Measurements from ENCODE around the gene DHRS3. TPM values are rescaled to one million over a fixed set of nuclear protein-coding genes. Genes with fewer than 3 reads are reported as not detected.
"Not testable (repeated sequence)": the region's sequence is repeated elsewhere in the genome, so short reads cannot be mapped to it uniquely, and the experiment has no call there.

Gene DHRS3
- total and polyA plus RNA-seq, 2 donors, result 20.5 to 56.8 TPM

GRCh38 chr1:12657060-12657884, 39.3 kb upstream of the DHRS3 start:
- H3K4me3 ChIP-seq (ENCODE audit: low read length in 2 of 2), result no peak overlapping the region
- no peaks in the 10 kb centered on the region for H3K9me3 ChIP-seq (ENCODE audit: control insufficient read depth in 2 of 2, insufficient read depth in 1 of 2, low read length in 1 of 2)
- no peaks in the 10 kb centered on the region for H3K27me3 ChIP-seq (ENCODE audit: control insufficient read depth in 2 of 2, insufficient read depth in 1 of 2, low read length in 1 of 2)
- no peak for DNase-seq (ENCODE audit: low read depth in 6 of 9, low spot score in 9 of 9)
- no peaks in the 10 kb centered on the region for H3K4me1 ChIP-seq (ENCODE audit: control insufficient read depth in 2 of 2, insufficient read depth in 2 of 2, low read length in 2 of 2)
- H3K36me3 ChIP-seq (ENCODE audit: control insufficient read depth in 2 of 2, insufficient read depth in 2 of 2, low read length in 1 of 2), result no peaks in the 10 kb centered on the region
- H3K27ac ChIP-seq (ENCODE audit: low read depth in 1 of 2, low read length in 1 of 2), result no peak overlapping the region
- 97% methylated on average over 13 of the region's 13 CpGs for WGBS

GRCh38 chr1:12656575-12656974, 38.6 kb upstream of the DHRS3 start:
- Histone ChIP-seq H3K36me3 (ENCODE audit: control insufficient read depth in 2 of 2, insufficient read depth in 2 of 2, low read length in 1 of 2) (no peaks in the 10 kb centered on the region), H3K4me3 (ENCODE audit: low read length in 2 of 2) (no peak overlapping the region), H3K27ac (ENCODE audit: low read depth in 1 of 2, low read length in 1 of 2) (no peak overlapping the region), H3K9me3 (ENCODE audit: control insufficient read depth in 2 of 2, insufficient read depth in 1 of 2, low read length in 1 of 2) (no peaks in the 10 kb centered on the region), H3K4me1 (ENCODE audit: control insufficient read depth in 2 of 2, insufficient read depth in 2 of 2, low read length in 2 of 2) (no peaks in the 10 kb centered on the region), H3K27me3 (ENCODE audit: control insufficient read depth in 2 of 2, insufficient read depth in 1 of 2, low read length in 1 of 2) (no peaks in the 10 kb centered on the region)
- 90% methylated on average over 4 of the region's 4 CpGs for WGBS
- no peak for DNase-seq (ENCODE audit: low read depth in 6 of 9, low spot score in 9 of 9)

GRCh38 chr1:12654657-12655056, 36.6 kb upstream of the DHRS3 start:
- Histone ChIP-seq H3K27ac (ENCODE audit: low read depth in 1 of 2, low read length in 1 of 2) (no peak overlapping the region), H3K27me3 (ENCODE audit: control insufficient read depth in 2 of 2, insufficient read depth in 1 of 2, low read length in 1 of 2) (no peaks in the 10 kb centered on the region), H3K36me3 (ENCODE audit: control insufficient read depth in 2 of 2, insufficient read depth in 2 of 2, low read length in 1 of 2) (no peaks in the 10 kb centered on the region), H3K4me3 (ENCODE audit: low read length in 2 of 2) (no peak overlapping the region), H3K9me3 (ENCODE audit: control insufficient read depth in 2 of 2, insufficient read depth in 1 of 2, low read length in 1 of 2) (no peaks in the 10 kb centered on the region), H3K4me1 (ENCODE audit: control insufficient read depth in 2 of 2, insufficient read depth in 2 of 2, low read length in 2 of 2) (no peaks in the 10 kb centered on the region)
- WGBS, result 96% methylated on average over 8 of the region's 8 CpGs
- DNase-seq (ENCODE audit: low read depth in 6 of 9, low spot score in 9 of 9), result no peak

GRCh38 chr1:12654004-12654567, 36.1 kb upstream of the DHRS3 start:
- Histone ChIP-seq H3K4me3 (ENCODE audit: low read length in 2 of 2) (no peak overlapping the region), H3K4me1 (ENCODE audit: control insufficient read depth in 2 of 2, insufficient read depth in 2 of 2, low read length in 2 of 2) (no peaks in the 10 kb centered on the region), H3K27ac (ENCODE audit: low read depth in 1 of 2, low read length in 1 of 2) (no peak overlapping the region), H3K27me3 (ENCODE audit: control insufficient read depth in 2 of 2, insufficient read depth in 1 of 2, low read length in 1 of 2) (no peaks in the 10 kb centered on the region), H3K36me3 (ENCODE audit: control insufficient read depth in 2 of 2, insufficient read depth in 2 of 2, low read length in 1 of 2) (no peaks in the 10 kb centered on the region), H3K9me3 (ENCODE audit: control insufficient read depth in 2 of 2, insufficient read depth in 1 of 2, low read length in 1 of 2) (no peaks in the 10 kb centered on the region)
- DNase-seq (ENCODE audit: low read depth in 6 of 9, low spot score in 9 of 9), result no peak
- 94% methylated on average over 4 of the region's 4 CpGs for WGBS

GRCh38 chr1:12649971-12650421, 32.0 kb upstream of the DHRS3 start:
- no peak overlapping the region for H3K4me3 ChIP-seq (ENCODE audit: low read length in 2 of 2)
- H3K9me3 ChIP-seq (ENCODE audit: control insufficient read depth in 2 of 2, insufficient read depth in 1 of 2, low read length in 1 of 2), result no peaks in the 10 kb centered on the region
- no peaks in the 10 kb centered on the region for H3K4me1 ChIP-seq (ENCODE audit: control insufficient read depth in 2 of 2, insufficient read depth in 2 of 2, low read length in 2 of 2)
- no peak for DNase-seq (ENCODE audit: low read depth in 6 of 9, low spot score in 9 of 9)
- WGBS, result 93% methylated on average over 5 of the region's 5 CpGs
- no peaks in the 10 kb centered on the region for H3K36me3 ChIP-seq (ENCODE audit: control insufficient read depth in 2 of 2, insufficient read depth in 2 of 2, low read length in 1 of 2)
- H3K27me3 ChIP-seq (ENCODE audit: control insufficient read depth in 2 of 2, insufficient read depth in 1 of 2, low read length in 1 of 2), result no peaks in the 10 kb centered on the region
- no peak overlapping the region for H3K27ac ChIP-seq (ENCODE audit: low read depth in 1 of 2, low read length in 1 of 2)

GRCh38 chr1:12648741-12649140, 30.7 kb upstream of the DHRS3 start:
- Histone ChIP-seq H3K4me1 (ENCODE audit: control insufficient read depth in 2 of 2, insufficient read depth in 2 of 2, low read length in 2 of 2) (no peaks in the 10 kb centered on the region), H3K9me3 (ENCODE audit: control insufficient read depth in 2 of 2, insufficient read depth in 1 of 2, low read length in 1 of 2) (no peaks in the 10 kb centered on the region), H3K4me3 (ENCODE audit: low read length in 2 of 2) (no peak overlapping the region), H3K36me3 (ENCODE audit: control insufficient read depth in 2 of 2, insufficient read depth in 2 of 2, low read length in 1 of 2) (no peaks in the 10 kb centered on the region), H3K27me3 (ENCODE audit: control insufficient read depth in 2 of 2, insufficient read depth in 1 of 2, low read length in 1 of 2) (no peaks in the 10 kb centered on the region), H3K27ac (ENCODE audit: low read depth in 1 of 2, low read length in 1 of 2) (no peak overlapping the region)
- WGBS, result 88% methylated on average over 7 of the region's 7 CpGs
- DNase-seq (ENCODE audit: low read depth in 6 of 9, low spot score in 9 of 9), result no peak

GRCh38 chr1:12645401-12645800, 27.4 kb upstream of the DHRS3 start:
- H3K27me3 ChIP-seq (ENCODE audit: control insufficient read depth in 2 of 2, insufficient read depth in 1 of 2, low read length in 1 of 2); DNase-seq (ENCODE audit: low read depth in 6 of 9, low spot score in 9 of 9); H3K4me1 ChIP-seq (ENCODE audit: control insufficient read depth in 2 of 2, insufficient read depth in 2 of 2, low read length in 2 of 2); H3K4me3 ChIP-seq (ENCODE audit: low read length in 2 of 2); H3K36me3 ChIP-seq (ENCODE audit: control insufficient read depth in 2 of 2, insufficient read depth in 2 of 2, low read length in 1 of 2); H3K9me3 ChIP-seq (ENCODE audit: control insufficient read depth in 2 of 2, insufficient read depth in 1 of 2, low read length in 1 of 2); H3K27ac ChIP-seq (ENCODE audit: low read depth in 1 of 2, low read length in 1 of 2): not testable (repeated sequence)
- WGBS, result 93% methylated on average over 9 of the region's 9 CpGs

GRCh38 chr1:12644829-12645228, 26.8 kb upstream of the DHRS3 start:
- no peaks in the 10 kb centered on the region for H3K27me3 ChIP-seq (ENCODE audit: control insufficient read depth in 2 of 2, insufficient read depth in 1 of 2, low read length in 1 of 2)
- WGBS, result 95% methylated on average over 2 of the region's 2 CpGs
- peaks cover 2 to 6% of the 10 kb centered on the region in 2 donors for H3K9me3 ChIP-seq (ENCODE audit: control insufficient read depth in 2 of 2, insufficient read depth in 1 of 2, low read length in 1 of 2)
- no peaks in the 10 kb centered on the region for H3K36me3 ChIP-seq (ENCODE audit: control insufficient read depth in 2 of 2, insufficient read depth in 2 of 2, low read length in 1 of 2)
- no peaks in the 10 kb centered on the region for H3K4me1 ChIP-seq (ENCODE audit: control insufficient read depth in 2 of 2, insufficient read depth in 2 of 2, low read length in 2 of 2)
- H3K27ac ChIP-seq (ENCODE audit: low read depth in 1 of 2, low read length in 1 of 2), result no peak overlapping the region
- no peak for DNase-seq (ENCODE audit: low read depth in 6 of 9, low spot score in 9 of 9)
- H3K4me3 ChIP-seq (ENCODE audit: low read length in 2 of 2), result no peak overlapping the region

- WGBS, result 96% methylated on average over 2 of the region's 2 CpGs
- no peak for DNase-seq (ENCODE audit: low read depth in 6 of 9, low spot score in 9 of 9)
- H3K36me3 ChIP-seq (ENCODE audit: control insufficient read depth in 2 of 2, insufficient read depth in 2 of 2, low read length in 1 of 2), result no peaks in the 10 kb centered on the region
- peaks cover 2 to 10% of the 10 kb centered on the region in 2 donors for H3K9me3 ChIP-seq (ENCODE audit: control insufficient read depth in 2 of 2, insufficient read depth in 1 of 2, low read length in 1 of 2)
- no peaks in the 10 kb centered on the region for H3K27me3 ChIP-seq (ENCODE audit: control insufficient read depth in 2 of 2, insufficient read depth in 1 of 2, low read length in 1 of 2)
- H3K4me3 ChIP-seq (ENCODE audit: low read length in 2 of 2), result no peak overlapping the region
- no peaks in the 10 kb centered on the region for H3K4me1 ChIP-seq (ENCODE audit: control insufficient read depth in 2 of 2, insufficient read depth in 2 of 2, low read length in 2 of 2)
- no peak overlapping the region for H3K27ac ChIP-seq (ENCODE audit: low read depth in 1 of 2, low read length in 1 of 2)
Measured at GRCh38 chr1:12644237-12644636, 26.2 kb upstream of the DHRS3 start.
